ENCODE measurements around the gene KRT13. TPM values are rescaled to one million over a fixed set of nuclear protein-coding genes. Genes with fewer than 3 reads are reported as not detected.
A peak's percentile ranks its signal among the peaks of the same experiment; 100 is the strongest.

Gene KRT13
- total and polyA plus RNA-seq, 2 experiments from 2014 or later, result not detected

- Histone ChIP-seq H4K20me1 (replicated peaks; ENCODE audit: insufficient read depth) (no peaks in the 10 kb centered on the region), H3K36me3 (ENCODE audit: insufficient read depth) (no peaks in the 10 kb centered on the region), H3K27ac (ENCODE audit: low read depth) (no peak overlapping the region), H3K79me2 (replicated peaks; ENCODE audit: insufficient read depth) (no peaks in the 10 kb centered on the region), H3K4me3 (no peak overlapping the region), H3K4me1 (ENCODE audit: insufficient read depth) (peaks cover 12% of the 10 kb centered on the region), H3K9me2 (ENCODE audit: insufficient read depth) (no peaks in the 10 kb centered on the region), H3F3A (replicated peaks; ENCODE audit: low read depth) (no peaks in the 10 kb centered on the region), H3K4me2 (peak overlapping the region; percentile 62; the same call in 1 of the 2 replicates), H2AFZ (no peak overlapping the region), H3K27me3 (ENCODE audit: insufficient read depth) (no peaks in the 10 kb centered on the region)
- Mint-ChIP-seq H3K36me3 (ENCODE audit: low read depth) (no peaks in the 10 kb centered on the region; the same call in 2 of the 3 replicates), H3K4me1 (peaks cover 26% of the 10 kb centered on the region), H3K27me3 (ENCODE audit: insufficient read depth, low read depth, poor library complexity) (no peaks in the 10 kb centered on the region), H3K27ac (no peak overlapping the region), H3K4me3 (no peak overlapping the region; the same call in 2 of the 3 replicates), H3K9me3 (no peaks in the 10 kb centered on the region)
- DNase-seq (ENCODE audit: low spot score), result no peak
- TF ChIP-seq ZNF462 (CRISPR knock-in tag; IDR thresholded peaks at IDR 0.05), result no peak
- no peak for TF ChIP-seq STAT1 (IDR thresholded peaks at IDR 0.05; ENCODE audit: unreplicated experiment)
- ATAC-seq, result no peak
Observed at GRCh38 chr17:41499714-41500113, 5.7 kb downstream of the KRT13 start.

GRCh38 chr17:41498276-41498675, 7.1 kb downstream of the KRT13 start:
- Mint-ChIP-seq H3K4me1 (peaks cover 26% of the 10 kb centered on the region), H3K36me3 (ENCODE audit: low read depth) (no peaks in the 10 kb centered on the region; the same call in 2 of the 3 replicates), H3K9me3 (no peaks in the 10 kb centered on the region), H3K27me3 (ENCODE audit: insufficient read depth, low read depth, poor library complexity) (peaks cover 4% of the 10 kb centered on the region), H3K27ac (no peak overlapping the region), H3K4me3 (no peak overlapping the region)
- no peaks in the 10 kb centered on the region for H3K79me2 ChIP-seq (replicated peaks; ENCODE audit: insufficient read depth)
- no peaks in the 10 kb centered on the region; the same call in 1 of the 2 replicates for H3K9me2 ChIP-seq (ENCODE audit: insufficient read depth)
- no peak overlapping the region for H2AFZ ChIP-seq
- H3K36me3 ChIP-seq (ENCODE audit: insufficient read depth), result no peaks in the 10 kb centered on the region
- no peak overlapping the region for H3K4me2 ChIP-seq
- H3F3A ChIP-seq (replicated peaks; ENCODE audit: low read depth), result no peaks in the 10 kb centered on the region
- ATAC-seq (no peak), DNase-seq (ENCODE audit: low spot score) (no peak)
- H3K27me3 ChIP-seq (ENCODE audit: insufficient read depth), result no peaks in the 10 kb centered on the region
- H3K4me3 ChIP-seq, result no peak overlapping the region
- H4K20me1 ChIP-seq (replicated peaks; ENCODE audit: insufficient read depth), result no peaks in the 10 kb centered on the region
- H3K27ac ChIP-seq (ENCODE audit: low read depth), result no peak overlapping the region
- peaks cover 12% of the 10 kb centered on the region for H3K4me1 ChIP-seq (ENCODE audit: insufficient read depth)
- no peak for TF ChIP-seq POLR2AphosphoS5 (IDR thresholded peaks at IDR 0.05; ENCODE audit: low read depth)
- TF ChIP-seq EZH2 (IDR thresholded peaks at IDR 0.05; ENCODE audit: low read depth, unreplicated experiment), result no peak
- TF ChIP-seq CTCF (conservative IDR thresholded peaks at IDR 0.05; ENCODE audit: low read depth in 2 of 2), result no peak
- TF ChIP-seq JUNB (IDR thresholded peaks at IDR 0.05; ENCODE audit: unreplicated experiment), result no peak
- no peak for TF ChIP-seq ETS1 (IDR thresholded peaks at IDR 0.05)
